ENCODE measurements around the gene ME3. TPM values are rescaled to one million over a fixed set of nuclear protein-coding genes. Genes with fewer than 3 reads are reported as not detected.

The ME3 gene
- total RNA-seq, 1 experiment from 2014 or later, result 83.8 TPM

DNA sequence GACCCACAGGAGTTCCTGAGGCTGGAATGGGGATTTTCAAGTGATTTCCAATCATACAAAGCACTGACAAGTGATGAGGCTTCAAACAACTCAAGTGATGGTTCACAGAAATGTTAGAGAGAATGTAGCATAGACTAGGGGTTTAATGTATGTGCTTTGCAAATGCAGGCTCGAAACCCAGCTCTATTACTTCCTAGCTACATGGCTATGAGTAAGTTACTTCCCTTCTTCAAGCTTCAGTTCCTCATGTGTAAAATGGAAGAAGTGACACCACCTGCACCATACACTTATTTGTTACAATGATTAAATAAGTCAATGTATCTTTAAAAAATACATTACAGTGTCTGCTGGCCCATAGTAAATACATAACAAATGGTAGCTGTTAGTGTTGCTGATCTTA lies 158.0 kb downstream of the ME3 start:
- no peaks in the 10 kb centered on the region for H3K27me3 ChIP-seq (ENCODE audit: low read length)
- TF ChIP-seq, protein P1, sequence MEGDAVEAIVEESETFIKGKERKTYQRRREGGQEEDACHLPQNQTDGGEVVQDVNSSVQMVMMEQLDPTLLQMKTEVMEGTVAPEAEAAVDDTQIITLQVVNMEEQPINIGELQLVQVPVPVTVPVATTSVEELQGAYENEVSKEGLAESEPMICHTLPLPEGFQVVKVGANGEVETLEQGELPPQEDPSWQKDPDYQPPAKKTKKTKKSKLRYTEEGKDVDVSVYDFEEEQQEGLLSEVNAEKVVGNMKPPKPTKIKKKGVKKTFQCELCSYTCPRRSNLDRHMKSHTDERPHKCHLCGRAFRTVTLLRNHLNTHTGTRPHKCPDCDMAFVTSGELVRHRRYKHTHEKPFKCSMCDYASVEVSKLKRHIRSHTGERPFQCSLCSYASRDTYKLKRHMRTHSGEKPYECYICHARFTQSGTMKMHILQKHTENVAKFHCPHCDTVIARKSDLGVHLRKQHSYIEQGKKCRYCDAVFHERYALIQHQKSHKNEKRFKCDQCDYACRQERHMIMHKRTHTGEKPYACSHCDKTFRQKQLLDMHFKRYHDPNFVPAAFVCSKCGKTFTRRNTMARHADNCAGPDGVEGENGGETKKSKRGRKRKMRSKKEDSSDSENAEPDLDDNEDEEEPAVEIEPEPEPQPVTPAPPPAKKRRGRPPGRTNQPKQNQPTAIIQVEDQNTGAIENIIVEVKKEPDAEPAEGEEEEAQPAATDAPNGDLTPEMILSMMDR (conservative IDR thresholded peaks at IDR 0.05; ENCODE audit: low read depth, low read length), result no peak
- TF ChIP-seq EZH2phosphoT487 (IDR thresholded peaks at IDR 0.05; ENCODE audit: borderline replicate concordance, low read length) (no peak), EZH2 (IDR thresholded peaks at IDR 0.05; ENCODE audit: low read length, unreplicated experiment) (no peak)
- no peaks in the 10 kb centered on the region for H3K79me2 ChIP-seq (ENCODE audit: low read length)
- no peak overlapping the region for H3K4me2 ChIP-seq (ENCODE audit: low read length)
- no peak for DNase-seq
- no peak overlapping the region for H3K9ac ChIP-seq (ENCODE audit: low read length)
- CTCF ChIA-PET, result no interaction called here
- no peak for ATAC-seq
- no peak overlapping the region for H3K4me3 ChIP-seq (ENCODE audit: low read length)
- peaks cover 41% of the 10 kb centered on the region for H3K4me1 ChIP-seq (ENCODE audit: insufficient read depth, low read length)
- no TSS peak for BruUV-seq (replicated peaks)
- POLR2A ChIA-PET (ENCODE audit: unreplicated experiment), result no interaction called here
- H3K36me3 ChIP-seq (ENCODE audit: low read depth, low read length), result no peaks in the 10 kb centered on the region
- H4K20me1 ChIP-seq (ENCODE audit: low read length), result no peaks in the 10 kb centered on the region
- peaks cover 6% of the 10 kb centered on the region for H3F3A ChIP-seq (ENCODE audit: low read length, unreplicated experiment)
- no peaks in the 10 kb centered on the region for H3K9me3 ChIP-seq (ENCODE audit: low read length)
- intact Hi-C loops (cut with micrococcal nuclease), result no loop called here
- H2AFZ ChIP-seq (ENCODE audit: low read length), result no peak overlapping the region
- H3K9me2 ChIP-seq (replicated peaks; ENCODE audit: low read length), result no peaks in the 10 kb centered on the region
- no peak overlapping the region for H3K27ac ChIP-seq (ENCODE audit: low read length)

DNA sequence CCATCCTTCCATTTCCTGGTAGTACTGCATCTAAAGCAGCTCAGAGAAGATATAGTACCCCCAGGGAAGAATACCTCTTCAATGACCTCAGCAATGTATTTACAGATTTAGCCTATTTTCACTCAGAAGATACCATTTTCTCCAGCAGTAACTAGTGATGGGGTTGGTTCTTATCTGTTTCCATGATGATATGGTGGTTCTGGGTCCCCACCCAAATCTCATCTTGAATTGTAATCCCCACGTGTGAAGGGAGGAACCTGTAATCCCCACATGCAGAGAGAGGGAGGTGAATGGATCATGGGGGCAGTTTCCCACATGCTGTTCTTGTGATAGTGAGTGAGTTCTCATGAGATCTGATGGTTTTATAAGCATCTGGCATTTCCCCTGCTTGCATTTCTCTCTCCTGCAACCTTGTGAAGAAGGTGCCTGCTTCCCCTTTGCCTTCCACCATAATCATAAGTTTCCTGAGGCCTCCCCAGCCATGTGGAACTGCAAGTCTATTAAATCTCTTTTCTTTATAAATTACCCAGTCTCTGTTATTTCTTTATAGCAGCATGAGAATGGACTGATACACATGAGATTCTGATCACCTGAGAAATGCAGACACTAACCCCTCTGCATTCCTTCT lies 158.6 kb downstream of the ME3 start:
- Histone ChIP-seq H4K20me1 (ENCODE audit: low read length) (no peaks in the 10 kb centered on the region), H3K9me2 (replicated peaks; ENCODE audit: low read length) (no peaks in the 10 kb centered on the region), H3K4me3 (ENCODE audit: low read length) (no peak overlapping the region), H3K36me3 (ENCODE audit: low read depth, low read length) (no peaks in the 10 kb centered on the region), H3K79me2 (ENCODE audit: low read length) (no peaks in the 10 kb centered on the region), H3K27ac (ENCODE audit: low read length) (no peak overlapping the region), H2AFZ (ENCODE audit: low read length) (no peak overlapping the region), H3K9me3 (ENCODE audit: low read length) (no peaks in the 10 kb centered on the region), H3K27me3 (ENCODE audit: low read length) (no peaks in the 10 kb centered on the region), H3K4me1 (ENCODE audit: insufficient read depth, low read length) (peaks cover 46% of the 10 kb centered on the region), H3F3A (ENCODE audit: low read length, unreplicated experiment) (peaks cover 10% of the 10 kb centered on the region), H3K9ac (ENCODE audit: low read length) (no peak overlapping the region), H3K4me2 (ENCODE audit: low read length) (no peak overlapping the region)
- CTCF ChIA-PET, result no interaction called here
- POLR2A ChIA-PET (ENCODE audit: unreplicated experiment), result no interaction called here
- no peak for ATAC-seq
- no TSS peak for BruUV-seq (replicated peaks)
- intact Hi-C loops (cut with micrococcal nuclease), result no loop called here
- DNase-seq, result no peak
- no peak for TF ChIP-seq EZH2phosphoT487 (IDR thresholded peaks at IDR 0.05; ENCODE audit: borderline replicate concordance, low read length)
- TF ChIP-seq, protein P1 (conservative IDR thresholded peaks at IDR 0.05; ENCODE audit: low read depth, low read length), result no peak
- TF ChIP-seq EZH2 (IDR thresholded peaks at IDR 0.05; ENCODE audit: low read length, unreplicated experiment), result no peak

DNA sequence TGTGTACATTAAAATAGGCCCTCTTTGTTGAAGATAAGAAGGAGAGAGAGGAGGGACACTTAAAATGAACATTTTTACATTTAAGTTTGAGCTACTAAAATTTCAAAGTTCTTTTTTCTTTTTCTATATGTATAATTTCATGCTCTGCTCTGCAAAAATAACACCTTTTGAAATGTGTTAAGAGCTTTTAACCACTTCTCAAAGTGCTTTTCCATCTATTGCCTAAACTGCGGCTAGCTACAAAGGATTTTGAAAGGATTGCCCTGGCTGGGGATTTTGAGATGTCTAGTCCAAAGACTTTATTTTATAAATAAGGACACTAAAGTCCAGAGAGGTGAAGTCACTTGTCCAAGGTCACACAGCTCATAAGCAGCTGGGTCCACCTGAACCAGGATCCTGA lies 159.3 kb downstream of the ME3 start:
- DNase-seq (no peak), ATAC-seq (no peak)
- Histone ChIP-seq H3K9me3 (ENCODE audit: low read length) (no peaks in the 10 kb centered on the region), H3K4me3 (ENCODE audit: low read length) (no peak overlapping the region), H2AFZ (ENCODE audit: low read length) (no peak overlapping the region), H3K4me2 (ENCODE audit: low read length) (no peak overlapping the region), H3K27me3 (ENCODE audit: low read length) (no peaks in the 10 kb centered on the region), H3K9me2 (replicated peaks; ENCODE audit: low read length) (no peaks in the 10 kb centered on the region), H3F3A (ENCODE audit: low read length, unreplicated experiment) (peaks cover 10% of the 10 kb centered on the region), H3K27ac (ENCODE audit: low read length) (no peak overlapping the region), H3K79me2 (ENCODE audit: low read length) (no peaks in the 10 kb centered on the region), H4K20me1 (ENCODE audit: low read length) (no peaks in the 10 kb centered on the region), H3K36me3 (ENCODE audit: low read depth, low read length) (no peaks in the 10 kb centered on the region), H3K4me1 (ENCODE audit: insufficient read depth, low read length) (peaks cover 52% of the 10 kb centered on the region), H3K9ac (ENCODE audit: low read length) (no peak overlapping the region)
- intact Hi-C loops (cut with micrococcal nuclease), result no loop called here
- BruUV-seq (replicated peaks), result no TSS peak
- TF ChIP-seq EZH2 (IDR thresholded peaks at IDR 0.05; ENCODE audit: low read length, unreplicated experiment) (no peak), EZH2phosphoT487 (IDR thresholded peaks at IDR 0.05; ENCODE audit: borderline replicate concordance, low read length) (no peak)
- TF ChIP-seq, protein P1 (conservative IDR thresholded peaks at IDR 0.05; ENCODE audit: low read depth, low read length), result no peak
- ChIA-PET CTCF (no interaction called here), POLR2A (ENCODE audit: unreplicated experiment) (no interaction called here)
